Uterus (tissue), 4 donors: ENCODE results near the gene SHISAL2A. TPM values are rescaled to one million over a fixed set of nuclear protein-coding genes. Genes with fewer than 3 reads are reported as not detected.

Source experiments
- DNase-seq, 2 donors: peaks; one replicate each; pipeline ENCODE4 v3.0.0-alpha.2; 2019 to 2020
- H3K27ac ChIP-seq, 2 donors: fragments of 200-600 bp; sonication (generic); 1 replicate in 1 of 2; 2 replicates in 1 of 2; pipeline ENCODE4 v1.5.1; 2016 to 2018
- H3K27me3 ChIP-seq, 2 donors: fragments of 200-600 bp; sonication (generic); one replicate each; pipeline ENCODE4 v1.5.1; 2018 to 2019; ENCODE audit warnings: control low read depth in 1 of 2
- H3K36me3 ChIP-seq, 2 donors: fragments of 200-600 bp; sonication (generic); one replicate each; pipeline ENCODE4 v1.5.1; 2019; ENCODE audit warnings: control low read depth in 1 of 2
- H3K4me1 ChIP-seq, 2 donors: fragments of 200-600 bp; sonication (generic); one replicate each; pipeline ENCODE4 v1.5.1; 2018 to 2019; ENCODE audit warnings: control low read depth in 1 of 2
- H3K4me3 ChIP-seq, 2 donors: fragments of 200-600 bp; sonication (generic); 1 replicate in 1 of 2; 2 replicates in 1 of 2; pipeline ENCODE4 v1.5.1; 2018 to 2019; ENCODE audit warnings: mild to moderate bottlenecking in 1 of 2
- H3K9me3 ChIP-seq, 2 donors: fragments of 200-600 bp; sonication (generic); one replicate each; pipeline ENCODE4 v1.5.1; 2019; ENCODE audit warnings: control low read depth in 1 of 2
- POLR2A ChIP-seq, 2 donors: fragments of 450-650 bp; IDR thresholded peaks; one replicate each; pipeline ENCODE4 v1.6.1; 2016; ENCODE audit warnings: antibody characterized with exemption in 2 of 2, mild to moderate bottlenecking in 1 of 2, moderate library complexity in 1 of 2
- intact Hi-C: fragments of 100-400 bp; cut with DNase I; formaldehyde crosslinking; loops from one replicate; pipeline ENCODE4 v1.15.1; 2023; ENCODE audit warnings: low total_unique reads
- total RNA-seq, 4 donors: library from RNA; depleted of rRNA in 3 of 4; stranded (reverse); fragments of >200 nt in 3 of 4; gene quantifications; one replicate each; pipeline versions ENCODE4 v1.1.0 to v1.2.4, GENCODE V29; 2014 to 2023
- TF ChIP-seq, protein P1 (sequence below), 4 experiments: fragments of 200-600 bp in 2 of 4; fragments of 450-650 bp in 2 of 4; sonication (generic) in 2 of 4; IDR thresholded peaks; one replicate each; pipeline ENCODE4 v1.5.1; 2016 to 2019; ENCODE audit warnings: antibody characterized with exemption in 4 of 4, mild to moderate bottlenecking in 2 of 4, moderate library complexity in 1 of 4
- donor health status: DM: yes; HTN: yes; CAD: no.

SHISAL2A gene
- total RNA-seq, 4 donors from 2014 or later: 0.28 to 0.49 TPM; not detected in 2

DNA sequence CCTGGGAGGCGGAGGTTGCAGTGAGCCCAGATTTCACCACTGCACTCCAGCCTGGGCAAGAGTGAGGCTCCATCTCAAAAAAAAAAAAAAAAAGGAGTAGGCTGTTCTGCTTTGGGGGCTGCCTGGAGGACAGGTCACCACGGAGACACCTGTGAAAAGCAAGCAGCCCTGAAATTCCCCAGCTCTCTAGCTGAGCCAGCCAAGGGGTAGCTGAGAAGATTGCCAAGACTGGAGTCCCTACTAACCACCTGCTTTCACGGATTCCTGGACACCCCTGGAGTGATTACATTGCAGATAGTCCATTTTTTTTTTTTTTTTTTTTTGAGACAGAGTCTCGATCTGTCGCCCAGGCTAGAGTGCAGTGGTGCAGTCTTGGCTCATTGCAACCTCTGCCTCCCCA lies 18.3 kb upstream of the SHISAL2A start:
- no peaks in the 10 kb centered on the region for H3K36me3 ChIP-seq
- no peak for DNase-seq
- H3K4me1 ChIP-seq: no peaks in the 10 kb centered on the region
- TF ChIP-seq, protein P1, sequence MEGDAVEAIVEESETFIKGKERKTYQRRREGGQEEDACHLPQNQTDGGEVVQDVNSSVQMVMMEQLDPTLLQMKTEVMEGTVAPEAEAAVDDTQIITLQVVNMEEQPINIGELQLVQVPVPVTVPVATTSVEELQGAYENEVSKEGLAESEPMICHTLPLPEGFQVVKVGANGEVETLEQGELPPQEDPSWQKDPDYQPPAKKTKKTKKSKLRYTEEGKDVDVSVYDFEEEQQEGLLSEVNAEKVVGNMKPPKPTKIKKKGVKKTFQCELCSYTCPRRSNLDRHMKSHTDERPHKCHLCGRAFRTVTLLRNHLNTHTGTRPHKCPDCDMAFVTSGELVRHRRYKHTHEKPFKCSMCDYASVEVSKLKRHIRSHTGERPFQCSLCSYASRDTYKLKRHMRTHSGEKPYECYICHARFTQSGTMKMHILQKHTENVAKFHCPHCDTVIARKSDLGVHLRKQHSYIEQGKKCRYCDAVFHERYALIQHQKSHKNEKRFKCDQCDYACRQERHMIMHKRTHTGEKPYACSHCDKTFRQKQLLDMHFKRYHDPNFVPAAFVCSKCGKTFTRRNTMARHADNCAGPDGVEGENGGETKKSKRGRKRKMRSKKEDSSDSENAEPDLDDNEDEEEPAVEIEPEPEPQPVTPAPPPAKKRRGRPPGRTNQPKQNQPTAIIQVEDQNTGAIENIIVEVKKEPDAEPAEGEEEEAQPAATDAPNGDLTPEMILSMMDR (IDR thresholded peaks at IDR 0.05): no peak
- no peak for TF ChIP-seq POLR2A (IDR thresholded peaks at IDR 0.05)
- intact Hi-C loops: no loop called here
- H3K27me3 ChIP-seq: no peaks in the 10 kb centered on the region
- H3K9me3 ChIP-seq: no peaks in the 10 kb centered on the region
- no peak overlapping the region for H3K27ac ChIP-seq
- no peak overlapping the region for H3K4me3 ChIP-seq

DNA sequence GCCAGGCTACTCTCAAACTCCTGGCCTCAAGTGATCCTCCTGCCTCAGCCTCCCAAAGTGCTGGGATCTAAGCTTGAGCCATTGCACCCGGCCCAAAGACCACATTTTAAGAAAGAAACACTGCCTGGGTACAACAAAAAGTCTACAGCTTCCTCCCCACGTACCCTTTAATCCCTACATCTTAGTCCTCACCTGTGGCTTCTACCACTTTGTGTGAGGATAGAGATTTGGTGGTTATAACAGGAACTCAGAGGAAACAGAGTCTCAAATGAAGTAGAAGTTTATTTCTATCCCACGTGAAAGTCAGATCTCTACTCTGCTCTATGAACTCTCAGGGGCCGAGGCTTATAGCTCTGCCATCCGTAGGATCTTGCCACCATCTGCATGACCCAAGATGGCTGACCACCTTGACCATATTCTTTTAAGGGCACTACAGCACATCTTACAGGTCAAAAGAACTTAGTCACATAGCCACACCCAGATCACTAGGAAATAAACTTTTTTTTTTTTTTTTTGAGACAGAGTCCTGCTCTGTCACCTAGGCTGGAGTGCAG lies 17.4 kb upstream of the SHISAL2A start:
- H3K9me3 ChIP-seq: no peaks in the 10 kb centered on the region
- intact Hi-C loops: no loop called here
- no peak for DNase-seq
- no peak overlapping the region for H3K27ac ChIP-seq
- no peaks in the 10 kb centered on the region for H3K36me3 ChIP-seq
- H3K4me1 ChIP-seq: no peaks in the 10 kb centered on the region
- TF ChIP-seq, protein P1 (IDR thresholded peaks at IDR 0.05): no peak
- no peak for TF ChIP-seq POLR2A (IDR thresholded peaks at IDR 0.05)
- no peaks in the 10 kb centered on the region for H3K27me3 ChIP-seq
- H3K4me3 ChIP-seq: no peak overlapping the region

DNA sequence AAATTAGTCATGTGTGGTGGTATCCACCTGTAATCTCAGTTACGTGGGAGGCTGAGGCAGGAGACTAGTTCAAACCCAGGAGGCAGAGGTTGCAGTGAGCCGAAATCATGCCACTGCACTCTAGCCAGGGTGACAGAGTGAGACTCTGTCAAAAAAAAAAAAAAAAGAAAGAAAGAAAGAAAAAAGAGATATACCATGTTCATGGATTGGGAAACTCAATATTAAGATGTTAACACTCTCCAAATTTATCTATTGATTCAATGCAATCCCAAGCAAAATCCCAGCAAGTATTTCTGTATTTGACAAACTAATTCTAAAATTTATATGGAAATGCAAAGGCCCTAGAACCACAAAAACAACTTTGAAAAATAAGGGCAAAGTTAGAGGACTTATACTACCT lies 11.0 kb upstream of the SHISAL2A start:
- TF ChIP-seq, protein P1 (IDR thresholded peaks at IDR 0.05): no peak
- TF ChIP-seq POLR2A (IDR thresholded peaks at IDR 0.05): no peak
- Histone ChIP-seq H3K4me3 (no peak overlapping the region), H3K9me3 (peaks cover 0 to 9% of the 10 kb centered on the region in 2 donors), H3K27ac (no peak overlapping the region), H3K27me3 (no peaks in the 10 kb centered on the region), H3K4me1 (no peaks in the 10 kb centered on the region), H3K36me3 (no peaks in the 10 kb centered on the region)
- intact Hi-C loops: no loop called here
- no peak for DNase-seq

DNA sequence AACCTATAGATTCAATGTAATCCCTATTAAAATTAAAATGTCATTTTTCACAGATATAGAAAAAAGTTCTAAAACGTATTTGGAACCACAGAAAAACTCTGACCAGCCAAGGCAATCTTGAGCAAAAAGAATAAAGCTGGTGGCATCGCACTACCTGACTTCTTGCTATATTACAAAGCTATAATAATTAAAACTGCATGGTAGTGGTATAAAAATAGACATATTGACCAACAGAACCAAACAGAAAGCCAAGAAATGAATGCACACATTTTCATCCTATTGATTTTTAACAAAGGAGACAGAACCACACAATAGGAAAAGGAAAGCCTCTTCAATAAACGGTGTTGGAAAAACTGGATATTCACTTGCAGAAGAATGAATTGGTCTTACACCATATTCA lies 9.2 kb upstream of the SHISAL2A start:
- intact Hi-C loops: no loop called here
- Histone ChIP-seq H3K4me3 (no peak overlapping the region), H3K27ac (no peak overlapping the region), H3K36me3 (no peaks in the 10 kb centered on the region), H3K4me1 (no peaks in the 10 kb centered on the region), H3K27me3 (no peaks in the 10 kb centered on the region), H3K9me3 (peaks cover 0 to 9% of the 10 kb centered on the region in 2 donors)
- no peak for DNase-seq
- TF ChIP-seq, protein P1 (IDR thresholded peaks at IDR 0.05): no peak
- no peak for TF ChIP-seq POLR2A (IDR thresholded peaks at IDR 0.05)

DNA sequence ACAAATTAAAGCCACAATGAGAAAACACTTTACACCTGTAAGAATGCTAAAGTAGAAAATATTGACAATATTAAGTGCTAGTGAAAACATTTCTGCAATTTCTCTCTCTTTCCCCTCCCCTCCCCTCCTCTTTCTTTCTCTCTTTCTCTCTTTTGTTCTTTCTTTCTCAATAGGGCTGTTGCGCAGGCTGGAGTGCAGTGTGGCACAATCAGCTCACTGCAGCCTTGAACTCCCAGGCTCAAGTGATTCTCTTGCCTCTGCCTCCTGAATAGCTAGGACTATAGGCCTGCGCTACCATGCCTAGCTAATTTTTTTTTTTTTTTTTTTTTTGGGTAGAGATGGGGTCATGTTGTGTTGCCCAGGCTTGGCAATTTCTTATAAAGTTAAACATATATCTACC lies 5.9 kb upstream of the SHISAL2A start:
- Histone ChIP-seq H3K4me3 (no peak overlapping the region), H3K36me3 (no peaks in the 10 kb centered on the region), H3K4me1 (no peaks in the 10 kb centered on the region), H3K27me3 (no peaks in the 10 kb centered on the region), H3K27ac (no peak overlapping the region), H3K9me3 (peaks cover 0 to 5% of the 10 kb centered on the region in 2 donors)
- DNase-seq: no peak
- intact Hi-C loops: no loop called here
- TF ChIP-seq POLR2A (IDR thresholded peaks at IDR 0.05): no peak
- TF ChIP-seq, protein P1 (IDR thresholded peaks at IDR 0.05): no peak
